Amygdala (tissue), 56 donors: Measurements from ENCODE around the gene FLOT1.

ENCODE experiments used
- DNase-seq, 56 donors: peaks; one replicate each; lab custom pipeline; 2025; lab: John Stamatoyannopoulos, UW

The FLOT1 gene

DNA sequence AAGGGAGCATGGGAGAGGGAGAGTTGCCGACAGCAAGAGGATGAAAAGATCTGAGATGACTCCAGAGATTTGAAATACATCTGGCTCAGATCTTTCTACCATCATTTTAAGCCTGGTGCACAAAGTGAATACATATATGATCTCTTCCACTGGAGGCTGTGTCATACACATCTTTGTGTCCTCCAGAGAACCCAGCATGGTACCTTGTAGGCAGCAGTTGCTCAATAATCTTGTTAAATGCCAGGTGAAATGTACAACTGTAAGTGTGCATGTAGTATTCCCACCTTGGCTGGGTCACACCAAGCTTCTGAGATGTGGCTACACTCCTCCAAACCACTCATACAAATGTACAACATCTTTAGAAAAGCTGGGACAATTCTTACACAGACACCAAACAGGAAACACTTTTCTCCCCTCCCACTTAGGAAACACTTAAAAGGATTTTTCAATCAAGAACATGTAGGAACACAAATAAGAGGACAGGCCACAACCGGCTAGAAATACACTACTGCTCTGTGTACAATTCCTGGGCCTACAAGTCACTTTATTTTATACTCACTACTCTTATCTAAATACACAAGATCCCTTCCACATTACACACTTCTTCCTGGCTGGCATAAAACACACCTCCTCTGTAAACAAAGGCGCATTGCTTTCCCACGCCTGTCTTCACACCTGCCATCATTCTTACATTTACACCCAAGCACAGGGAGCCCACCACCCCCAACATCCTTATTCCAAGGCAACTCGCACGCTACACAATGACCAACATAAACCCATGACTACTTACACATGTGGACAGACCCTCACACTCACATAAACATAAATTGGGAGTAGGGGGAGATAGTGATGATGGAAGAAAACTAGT is 5.6 kb upstream of the FLOT1 start:
- DNase-seq, result no peak

DNA sequence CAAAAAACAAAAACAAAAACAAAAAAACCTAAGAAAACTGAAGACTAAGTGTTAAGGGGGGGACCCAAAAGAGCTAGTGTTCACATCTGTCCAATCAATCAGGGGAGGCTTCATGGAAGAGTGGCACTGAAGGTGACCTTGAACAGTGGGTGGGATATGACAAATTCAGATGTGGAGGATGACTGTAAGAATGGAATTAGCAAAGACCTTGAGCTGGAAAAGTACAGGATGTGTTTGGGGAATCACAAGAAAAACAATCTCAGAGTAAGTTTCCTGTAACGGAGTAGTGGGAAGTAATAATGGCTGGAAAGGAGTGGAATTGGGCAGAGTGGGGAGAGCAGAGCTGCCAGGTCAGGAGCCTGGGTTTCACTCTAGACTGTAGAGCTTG is 4.8 kb upstream of the FLOT1 start:
- DNase-seq, result no peak

DNA sequence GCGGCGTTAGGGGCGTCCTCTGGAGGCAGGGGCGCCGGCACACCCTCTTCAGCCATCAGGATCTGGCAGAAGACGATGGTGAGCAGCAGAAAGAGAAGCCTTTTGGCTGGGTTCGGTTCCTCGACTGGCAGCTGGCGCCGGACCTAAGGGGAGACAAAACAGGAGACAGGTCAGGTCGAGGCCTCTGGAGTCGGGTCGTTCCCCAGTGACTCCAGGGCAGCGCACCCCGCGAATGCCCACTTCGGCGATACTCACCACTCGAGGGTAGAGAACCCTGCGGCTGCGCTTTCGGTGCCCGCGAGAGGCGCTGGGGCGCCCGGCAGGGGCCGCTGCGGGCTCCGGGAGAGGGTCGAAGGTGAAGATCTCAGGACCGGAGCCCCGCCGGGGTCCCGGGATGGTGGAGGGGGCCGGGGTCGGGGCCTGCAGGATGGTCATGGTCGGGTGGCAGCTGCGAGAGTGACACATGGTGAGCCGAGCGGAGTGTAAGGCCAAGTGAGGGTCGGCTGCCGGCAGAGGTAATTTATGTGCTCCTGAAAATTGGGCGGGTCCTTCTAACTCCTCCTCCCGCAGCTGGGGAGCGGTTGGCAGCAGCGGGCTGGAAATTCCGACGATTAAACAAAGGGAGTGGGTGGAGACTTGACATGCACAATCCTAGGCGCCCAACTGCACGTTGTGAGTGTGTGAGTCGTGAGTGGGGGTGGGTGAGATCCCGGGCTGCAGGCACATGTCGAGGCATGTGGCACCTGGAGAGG is 1.7 kb upstream of the FLOT1 start, which contains the start of gene IER3:
Gene IER3, minus strand, starts transcription at position 494 of the 752 bp plus-strand sequence. Its CDS starts 29 bp downstream, at position 465.
- DNase-seq, result peak in 43 of 56 donors; percentile 19 to 79 (median 50)

GRCh38 chr6:30743099-30744053 is 889 bp upstream of the FLOT1 start:
- peak in 4 of 56 donors; percentile 41 to 51 (median 46) for DNase-seq

GRCh38 chr6:30741789-30742315 is 635 bp downstream of the FLOT1 start:
- DNase-seq, result peak in 1 of 56 donors; percentile 29

GRCh38 chr6:30741063-30741779 is 1.3 kb downstream of the FLOT1 start:
- DNase-seq, result no peak

DNA sequence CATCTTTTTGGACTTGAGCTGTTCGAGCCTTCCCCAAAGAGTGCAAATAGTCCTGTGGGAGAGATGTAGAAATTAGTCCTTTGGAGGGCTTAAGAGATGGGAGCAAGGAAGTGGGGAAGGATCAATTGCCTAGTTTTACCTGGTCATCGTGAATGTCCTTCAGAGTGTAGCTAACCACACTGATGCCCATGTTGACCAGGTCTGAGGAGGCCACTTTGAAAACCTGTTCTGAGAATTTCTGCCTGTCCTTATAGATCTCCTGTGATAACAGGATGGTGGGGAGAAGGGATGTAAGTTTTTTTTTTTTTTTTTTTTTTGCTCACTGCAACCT is 2.0 kb downstream of the FLOT1 start:
- no peak for DNase-seq

GRCh38 chr6:30738532-30738931 is 4.0 kb downstream of the FLOT1 start:
- DNase-seq, result no peak

DNA sequence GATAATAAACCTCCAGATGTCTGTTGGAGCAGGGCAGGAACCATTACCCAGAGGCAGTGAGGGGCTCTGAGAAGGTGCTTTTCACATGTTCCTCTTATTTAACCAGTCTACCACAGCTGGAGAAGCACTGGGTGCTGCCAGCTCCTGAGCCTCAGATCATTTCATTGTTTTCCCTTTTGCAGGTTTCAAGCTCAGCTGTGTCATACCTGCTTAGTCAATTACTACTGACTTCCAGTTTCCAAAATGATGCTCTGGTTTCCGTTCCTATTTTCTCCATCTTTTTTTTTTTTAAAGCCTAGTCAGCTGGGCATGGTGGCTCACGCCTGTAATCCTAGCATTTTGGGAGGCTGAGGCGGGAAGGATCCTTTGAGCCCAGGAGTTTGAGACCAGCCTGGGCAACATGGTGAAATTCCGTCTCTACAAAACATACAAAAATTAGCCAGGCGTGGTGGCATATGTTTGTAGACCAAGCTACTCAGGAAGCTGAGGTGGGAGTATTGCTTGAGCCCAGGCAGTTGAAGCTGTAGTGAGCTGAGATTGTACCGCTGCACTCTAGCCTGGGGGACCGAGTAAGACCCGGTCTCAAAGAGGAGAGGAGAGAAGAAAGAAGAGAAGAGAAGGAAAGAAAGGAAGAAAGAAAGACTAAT is 6.7 kb downstream of the FLOT1 start:
- no peak for DNase-seq

- peak in 9 of 56 donors; percentile 9 to 39 (median 14) for DNase-seq
These were observed 10.1 kb downstream of the FLOT1 start for GRCh38 chr6:30732237-30732943.

DNA sequence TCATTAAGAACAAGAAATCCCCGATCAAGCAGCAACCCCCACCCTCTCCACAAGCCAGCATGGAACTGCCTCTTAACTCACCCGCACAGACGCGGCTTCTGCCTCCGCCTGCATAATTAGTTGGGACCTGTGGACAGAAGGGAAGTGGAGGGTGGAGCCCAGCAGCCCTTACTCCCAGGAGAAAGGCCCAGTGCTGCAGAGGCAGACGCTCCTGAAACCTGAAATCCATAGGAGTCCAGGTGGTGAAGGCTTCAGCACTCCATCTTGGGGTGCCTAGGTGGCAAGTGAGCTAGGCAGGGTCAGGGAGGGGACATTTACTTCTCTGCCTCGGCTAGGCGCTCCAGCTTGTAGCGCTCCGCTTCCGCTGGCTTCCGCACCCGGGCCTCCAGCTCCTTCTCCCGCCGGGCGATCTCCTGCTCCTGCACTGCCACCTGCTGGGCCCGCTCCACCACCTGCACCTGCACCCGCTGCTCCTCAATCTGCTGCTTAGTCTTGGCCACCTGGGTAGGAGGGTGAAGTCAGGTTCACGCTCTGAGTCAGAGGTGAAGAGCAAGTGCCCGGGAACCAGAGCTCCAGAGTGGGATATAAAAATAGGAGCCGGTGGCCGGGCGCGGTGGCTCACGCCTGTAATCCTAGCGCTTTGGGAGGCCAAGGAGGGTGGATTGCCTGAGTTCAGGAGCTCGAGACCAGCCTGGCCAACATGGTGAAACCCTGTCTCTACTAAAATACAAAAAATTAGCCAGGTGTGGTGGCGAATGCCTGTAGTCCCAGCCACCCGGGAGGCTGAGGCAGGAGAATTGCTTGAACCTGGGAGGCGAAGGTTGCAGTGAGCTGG is 11.7 kb downstream of the FLOT1 start:
- peak in 22 of 56 donors; percentile 9 to 63 (median 22) for DNase-seq

GRCh38 chr6:30727920-30728553 is 14.4 kb downstream of the FLOT1 start:
- DNase-seq, result no peak

DNA sequence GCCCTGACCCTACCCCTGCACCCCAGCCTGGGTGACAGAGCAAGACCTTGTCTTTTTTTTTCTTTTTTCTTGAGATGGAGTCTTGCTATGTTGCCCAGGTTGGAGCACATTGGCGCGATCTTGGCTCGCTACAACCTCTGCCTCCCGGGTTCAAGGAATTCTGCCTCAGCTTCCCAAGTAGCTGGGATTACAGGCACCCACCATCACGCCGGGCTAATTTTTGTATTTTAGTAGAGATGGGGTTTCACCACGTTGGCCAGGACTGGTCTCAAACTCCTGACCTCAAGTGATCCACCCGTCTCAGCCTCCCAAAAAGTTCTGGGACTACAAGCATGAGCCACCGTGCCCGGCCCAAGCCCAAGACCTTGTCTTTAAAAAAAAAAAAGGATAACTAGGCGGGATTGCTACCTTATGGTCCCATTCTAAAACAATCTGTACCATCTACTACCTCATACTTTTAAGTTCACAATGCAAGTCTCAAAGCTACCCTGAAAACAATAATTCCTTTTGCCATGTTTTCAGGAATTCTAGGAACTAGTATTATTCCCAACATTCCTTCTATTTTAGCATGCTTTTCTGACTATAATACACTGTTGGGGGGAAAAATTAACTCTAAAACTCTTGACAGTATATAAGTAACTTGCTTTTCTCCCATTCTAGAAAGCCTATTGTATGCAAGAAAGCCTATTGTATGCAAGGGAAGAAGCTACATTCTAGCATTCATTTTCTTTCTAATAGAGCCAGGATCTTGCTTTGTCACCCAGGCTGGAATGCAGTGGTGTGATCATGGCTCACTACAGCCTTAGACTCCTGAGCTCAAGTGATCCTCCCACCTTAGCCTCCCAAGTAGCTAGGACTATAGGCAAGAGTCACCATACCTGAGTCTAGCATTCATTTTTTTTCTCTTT is 15.7 kb downstream of the FLOT1 start:
- no peak for DNase-seq

- no peak for DNase-seq
These were observed 16.6 kb downstream of the FLOT1 start for GRCh38 chr6:30725713-30726505.
